KMS-11 (cell line): ENCODE data around the gene POU6F1.

ENCODE experiments used
- H2AFZ ChIP-seq: fragments of 200-600 bp; sonication (generic); 2 replicates; pipeline ENCODE4 v1.6.1; 2016; ENCODE audit warnings: antibody characterized with exemption, mixed run types, low read depth
- H3K27ac ChIP-seq: fragments of 200-600 bp; sonication (generic); 2 replicates; pipeline ENCODE4 v1.6.1; 2016; ENCODE audit warnings: mild to moderate bottlenecking, mixed run types
- H3K27me3 ChIP-seq: fragments of 200-600 bp; sonication (generic); 2 replicates; pipeline ENCODE4 v1.6.1; 2017; ENCODE audit warnings: mild to moderate bottlenecking, low read depth, mixed run types, moderate library complexity; ENCODE audit not compliant: insufficient read depth
- H3K36me3 ChIP-seq: fragments of 200-600 bp; sonication (generic); 2 replicates; pipeline ENCODE4 v1.6.1; 2017; ENCODE audit warnings: mild to moderate bottlenecking, mixed run types; ENCODE audit not compliant: insufficient read depth
- H3K4me1 ChIP-seq: fragments of 200-600 bp; sonication (generic); 2 replicates; pipeline ENCODE4 v1.6.1; 2016; ENCODE audit warnings: mild to moderate bottlenecking, low read depth, mixed run types; ENCODE audit not compliant: poor library complexity, severe bottlenecking
- H3K4me2 ChIP-seq: fragments of 200-600 bp; sonication (generic); 2 replicates; pipeline ENCODE4 v1.7.0; 2016; ENCODE audit warnings: mild to moderate bottlenecking, mixed run types
- H3K4me3 ChIP-seq: fragments of 200-600 bp; sonication (generic); IDR thresholded peaks from 2 replicates; pipeline ENCODE4 v1.6.1; 2017; ENCODE audit warnings: low read depth, low read length, mixed read lengths; ENCODE audit not compliant: insufficient read depth
- H3K79me2 ChIP-seq: fragments of 200-600 bp; sonication (generic); 2 replicates; pipeline ENCODE4 v1.6.1; 2016; ENCODE audit warnings: low read depth, mixed run types; ENCODE audit not compliant: insufficient read depth
- H3K9ac ChIP-seq: fragments of 200-600 bp; sonication (generic); 2 replicates; pipeline ENCODE4 v1.6.1; 2016; ENCODE audit warnings: mild to moderate bottlenecking, mixed run types
- H4K20me1 ChIP-seq: fragments of 200-600 bp; sonication (generic); 2 replicates; pipeline ENCODE4 v1.6.1; 2016; ENCODE audit warnings: mild to moderate bottlenecking, mixed run types; ENCODE audit not compliant: insufficient read depth
- CTCF ChIP-seq: fragments of 200-600 bp; sonication (generic); conservative IDR thresholded peaks from 2 replicates; pipeline ENCODE4 v1.6.1; 2017; ENCODE audit warnings: low read depth, mild to moderate bottlenecking, antibody characterized with exemption, low read length, moderate library complexity, mixed read lengths

Gene POU6F1

DNA sequence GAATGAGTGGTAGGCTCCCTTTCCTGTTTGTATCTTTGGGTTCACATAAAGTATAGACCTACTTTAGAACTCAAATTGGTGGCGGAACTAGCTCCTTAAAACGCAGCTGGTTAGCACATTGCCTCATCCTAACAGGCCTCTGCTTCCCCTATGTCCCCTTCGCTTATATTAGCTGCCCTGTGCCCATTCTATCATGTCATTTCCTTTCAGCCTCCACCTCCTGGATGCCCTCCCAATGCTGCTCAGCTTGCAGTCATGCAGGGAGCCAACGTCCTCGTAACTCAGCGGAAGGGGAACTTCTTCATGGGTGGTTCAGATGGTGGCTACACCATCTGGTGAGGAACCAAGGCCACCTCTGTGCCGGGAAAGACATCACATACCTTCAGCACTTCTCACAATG lies 24.3 kb upstream of the POU6F1 start:
- Histone ChIP-seq H3K9ac (no peak overlapping the region), H3K36me3 (peaks cover 7% of the 10 kb centered on the region; the same call in 1 of the 2 replicates)

GRCh38 chr12:51240971-51241370 lies 23.1 kb upstream of the POU6F1 start:
- no peak for TF ChIP-seq CTCF

More for the DNA sequence above, 24.3 kb upstream of the POU6F1 start:
- Histone ChIP-seq H3K27ac (no peak overlapping the region), H3K79me2 (peaks cover 16% of the 10 kb centered on the region), H4K20me1 (no peaks in the 10 kb centered on the region), H3K4me1 (peaks cover 19% of the 10 kb centered on the region), H3K4me2 (no peak overlapping the region), H2AFZ (no peak overlapping the region), H3K27me3 (no peaks in the 10 kb centered on the region), H3K4me3 (no peak overlapping the region)
- TF ChIP-seq CTCF = no peak

DNA sequence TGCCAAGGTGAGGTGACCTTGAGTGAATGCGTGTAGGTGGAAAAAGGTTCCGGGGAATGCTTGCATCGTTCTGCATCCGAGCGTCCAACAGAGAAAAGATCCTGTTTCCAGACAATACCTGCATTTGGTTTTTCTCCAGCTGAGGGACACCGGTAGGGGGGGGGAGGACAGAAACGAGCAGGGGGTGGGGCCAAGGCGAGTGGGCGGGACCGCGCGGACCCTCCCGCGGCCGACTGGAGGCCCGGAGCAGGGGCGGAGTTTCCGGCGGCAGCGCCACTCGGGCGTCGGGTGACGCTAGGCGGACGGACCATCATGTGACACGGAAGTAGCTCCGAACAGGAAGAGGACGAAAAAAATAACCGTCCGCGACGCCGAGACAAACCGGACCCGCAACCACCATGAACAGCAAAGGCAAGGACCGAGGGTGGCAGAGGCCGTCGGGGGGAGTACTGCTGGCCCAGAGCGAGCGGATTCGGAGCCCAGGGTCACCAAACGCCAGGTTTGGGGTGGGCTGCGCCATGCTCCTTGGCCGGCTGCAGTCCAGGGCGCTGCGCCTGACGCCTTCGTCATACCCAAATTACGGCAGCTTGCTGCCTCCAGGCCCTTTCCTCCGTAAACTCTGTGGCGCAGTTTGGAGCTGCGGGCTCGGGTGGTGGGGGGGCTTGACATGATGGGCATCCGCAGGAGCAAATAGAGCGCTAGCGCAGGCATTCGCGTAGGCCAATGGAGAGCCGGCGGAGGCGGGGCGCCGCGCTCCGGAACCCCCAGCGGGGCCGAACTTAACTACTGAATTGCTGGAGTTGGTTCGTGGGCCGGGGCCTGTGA lies 20.9 kb upstream of the POU6F1 start, which contains the start of gene DAZAP2:
DAZAP2 (plus strand) TSS at position 317 of the 825 bp plus-strand sequence; CDS start at position 399, 82 bp downstream.
- Histone ChIP-seq H3K4me1 (peaks cover 19% of the 10 kb centered on the region), H3K4me3 (no peak within 1 kb of the TSS), H3K36me3 (peaks cover 7% of the 10 kb centered on the region; the same call in 1 of the 2 replicates), H4K20me1 (no peaks in the 10 kb centered on the region), H3K27me3 (no peaks in the 10 kb centered on the region), H3K9ac (peak within 1 kb of the TSS; percentile 100), H3K27ac (peak within 1 kb of the TSS; percentile 99), H3K79me2 (peaks cover 16% of the 10 kb centered on the region), H3K4me2 (peak within 1 kb of the TSS; percentile 99), H2AFZ (peak within 1 kb of the TSS; percentile 98)
- TF ChIP-seq CTCF = no peak

More at GRCh38 chr12:51240971-51241370, 23.1 kb upstream of the POU6F1 start:
- Histone ChIP-seq H3K27ac (no peak overlapping the region), H3K4me2 (0 out of 2 replicates have a peak overlapping the region, but pooled peaks have one; percentile 93), H4K20me1 (no peaks in the 10 kb centered on the region), H3K4me1 (peaks cover 19% of the 10 kb centered on the region), H3K27me3 (no peaks in the 10 kb centered on the region), H2AFZ (no peak overlapping the region), H3K9ac (no peak overlapping the region), H3K36me3 (peaks cover 7% of the 10 kb centered on the region; the same call in 1 of the 2 replicates), H3K4me3 (no peak overlapping the region), H3K79me2 (peaks cover 16% of the 10 kb centered on the region)

DNA sequence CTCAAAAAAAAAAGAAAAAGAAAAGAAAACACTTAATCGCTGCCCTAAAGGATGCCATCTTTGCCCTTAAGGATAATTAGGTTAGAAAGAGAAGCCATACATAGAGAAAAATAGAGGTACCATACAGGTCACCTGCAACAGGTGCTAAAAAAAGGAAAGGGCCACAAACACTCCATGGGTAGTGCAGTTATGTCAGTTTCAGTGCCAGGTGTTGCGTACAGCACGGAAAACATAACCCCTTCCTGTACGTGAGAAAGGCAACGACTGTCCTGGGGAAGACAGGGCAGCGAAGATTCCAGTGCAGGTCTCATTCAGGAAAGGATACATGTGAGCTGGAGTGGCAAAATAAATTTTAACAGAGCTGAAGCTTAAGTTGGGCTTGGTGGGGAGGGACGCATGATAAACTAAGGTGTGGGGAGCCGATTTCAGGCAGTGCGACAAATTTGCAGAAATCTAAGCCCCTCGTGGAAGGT lies 20.2 kb upstream of the POU6F1 start:
- Histone ChIP-seq H2AFZ (peak overlapping the region; percentile 98), H3K27me3 (no peaks in the 10 kb centered on the region), H3K79me2 (peaks cover 16% of the 10 kb centered on the region), H3K27ac (peak overlapping the region; percentile 99; the same call in 1 of the 2 replicates), H3K4me2 (peak overlapping the region; percentile 99), H3K9ac (peak overlapping the region; percentile 100; the same call in 1 of the 2 replicates), H4K20me1 (no peaks in the 10 kb centered on the region), H3K36me3 (peaks cover 7% of the 10 kb centered on the region; the same call in 1 of the 2 replicates), H3K4me3 (no peak overlapping the region), H3K4me1 (peaks cover 19% of the 10 kb centered on the region)
- no peak for TF ChIP-seq CTCF
